ENCODE measurements around the gene MPG. TPM values are rescaled to one million over a fixed set of nuclear protein-coding genes. Genes with fewer than 3 reads are reported as not detected.

Gene MPG
- total and polyA plus RNA-seq, 12 donors, result 32.2 to 88.5 (median 41.1) TPM

DNA sequence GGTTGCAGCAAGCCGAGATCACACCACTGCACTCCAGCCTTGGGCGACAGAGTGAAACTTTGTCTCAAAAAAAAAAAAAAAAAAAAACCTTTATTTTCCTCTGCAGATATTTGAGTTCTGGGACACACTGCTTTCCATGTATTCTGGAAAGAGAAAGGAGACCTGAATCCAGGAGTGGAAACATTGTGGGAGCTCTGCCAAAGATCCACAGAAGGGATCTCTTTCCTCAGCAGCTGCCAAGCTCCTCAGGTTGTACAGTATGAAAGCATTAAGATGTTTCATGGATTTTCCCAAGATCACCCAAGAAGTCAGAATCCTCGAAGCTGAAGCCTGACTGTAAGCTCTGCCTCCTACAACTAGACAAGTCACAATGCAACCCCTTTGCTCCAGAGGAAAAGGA, 47.0 kb downstream of the MPG start:
- H3K4me3 ChIP-seq, result no peak overlapping the region
- TF ChIP-seq CTCF (IDR thresholded peaks at IDR 0.05), result no peak
- H3K9me3 ChIP-seq, result no peaks in the 10 kb centered on the region
- no peaks in the 10 kb centered on the region for H3K27me3 ChIP-seq
- DNase-seq (no peak), ATAC-seq (no peak)
- no peak overlapping the region for H3K27ac ChIP-seq
- 87 to 92% methylated on average over 3 of the region's 3 CpGs for WGBS, 2 donors
- peaks cover 0 to 5% (median 0%) of the 10 kb centered on the region in 9 donors for H3K4me1 ChIP-seq
- intact Hi-C loops (cut with DNase I), result no loop called here
- H3K36me3 ChIP-seq, result peaks cover 0 to 41% (median 0%) of the 10 kb centered on the region in 9 donors

GRCh38 chr16:129075-129474, 51.0 kb downstream of the MPG start:
- H3K27ac ChIP-seq, result no peak overlapping the region
- H3K9me3 ChIP-seq, result no peaks in the 10 kb centered on the region
- no peak overlapping the region for H3K4me3 ChIP-seq
- no peaks in the 10 kb centered on the region for H3K4me1 ChIP-seq
- no peak for ATAC-seq
- H3K36me3 ChIP-seq, result peaks cover 0 to 27% (median 0%) of the 10 kb centered on the region in 9 donors
- DNase-seq, result no peak
- whole genome bisulfite sequencing, 2 donors, result 93 to 100% methylated on average over 2 of the region's 2 CpGs
- intact Hi-C loops (cut with DNase I), result no loop called here
- no peaks in the 10 kb centered on the region for H3K27me3 ChIP-seq
- no peak for TF ChIP-seq CTCF (IDR thresholded peaks at IDR 0.05)

- no peaks in the 10 kb centered on the region for H3K4me1 ChIP-seq
- no peak for ATAC-seq
- no peak overlapping the region for H3K27ac ChIP-seq
- intact Hi-C loops (cut with DNase I), result no loop called here
- no peaks in the 10 kb centered on the region for H3K27me3 ChIP-seq
- 92 to 94% methylated on average over 15 of the region's 15 CpGs for WGBS, 2 donors
- DNase-seq, result no peak
- no peak for TF ChIP-seq CTCF (IDR thresholded peaks at IDR 0.05)
- peaks cover 0 to 20% (median 0%) of the 10 kb centered on the region in 9 donors for H3K36me3 ChIP-seq
- H3K9me3 ChIP-seq, result no peaks in the 10 kb centered on the region
- no peak overlapping the region for H3K4me3 ChIP-seq
Measured at GRCh38 chr16:130533-131173, 52.6 kb downstream of the MPG start.

DNA sequence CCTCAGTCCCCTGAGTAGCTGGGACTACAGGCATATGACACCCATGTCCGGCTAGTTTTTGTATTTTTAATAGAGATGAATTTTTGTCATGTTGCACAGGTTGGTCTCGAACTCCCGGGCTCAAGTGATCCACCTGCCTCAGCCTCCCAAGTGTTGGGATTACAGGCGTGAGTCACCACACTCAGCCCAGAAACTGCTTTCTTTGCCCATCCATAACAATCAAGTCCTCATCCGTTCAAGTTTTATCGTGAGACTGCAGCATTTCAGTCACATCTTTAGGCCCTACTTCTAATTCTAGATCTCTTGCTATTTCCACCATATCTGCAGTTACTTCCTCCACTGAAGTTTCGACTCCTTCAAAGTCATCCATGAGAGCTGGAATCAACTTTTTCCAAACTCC, 54.1 kb downstream of the MPG start:
- ATAC-seq, result no peak
- H3K4me1 ChIP-seq, result peaks cover 0 to 12% (median under 1%) of the 10 kb centered on the region in 9 donors
- no peaks in the 10 kb centered on the region for H3K9me3 ChIP-seq
- intact Hi-C loops (cut with DNase I), result no loop called here
- no peak overlapping the region for H3K4me3 ChIP-seq
- H3K36me3 ChIP-seq, result peaks cover 0 to 20% (median 0%) of the 10 kb centered on the region in 9 donors
- no peak overlapping the region for H3K27ac ChIP-seq
- H3K27me3 ChIP-seq, result no peaks in the 10 kb centered on the region
- 95 to 96% methylated on average over 7 of the region's 7 CpGs for WGBS, 2 donors
- no peak for DNase-seq
- TF ChIP-seq CTCF (IDR thresholded peaks at IDR 0.05), result no peak
